Endothelial cell of umbilical vein (primary cell): ENCODE measurements around the gene PYGB. TPM values are rescaled to one million over a fixed set of nuclear protein-coding genes. Genes with fewer than 3 reads are reported as not detected.

Source experiments
- BruUV-seq: library from RNA; stranded (reverse); fragments of 400-500 nt; replicated peaks from 2 replicates; lab custom pipeline; 2021; lab: Mats Ljungman, UMichigan
- CTCF ChIA-PET: fragments of 300-600, 350-600 bp; sonication (Branson Sonifier 250); formaldehyde crosslinking; loops from one replicate; lab custom pipeline; 2021; ENCODE audit warnings: antibody characterized with exemption, inconsistent platforms; lab: Charles Lee
- POLR2A ChIA-PET: fragments of 300-600, 350-600 bp; sonication (Branson Sonifier 250); formaldehyde crosslinking; loops from one replicate; lab custom pipeline; 2021; ENCODE audit warnings: antibody characterized with exemption, inconsistent platforms; lab: Charles Lee
- DNase-seq: peaks from one replicate; pipeline ENCODE4 v3.0.0-alpha.2; 2011; ENCODE audit warnings: low read depth, low spot score
- FAIRE-seq: peaks from 2 replicates; lab custom pipeline; 2011; peaks lifted over from hg19 to GRCh38; lab: Jason Lieb, UNC
- H2AFZ ChIP-seq: 2 replicates; pipeline ENCODE4 v1.6.0; 2012; ENCODE audit warnings: low read depth, low read length, control low read depth, inconsistent platforms
- H3K27ac ChIP-seq: 2 replicates; pipeline ENCODE4 v1.5.1; 2011; ENCODE audit warnings: low read depth, mild to moderate bottlenecking, control low read depth, low read length, moderate library complexity; ENCODE audit not compliant: insufficient read depth
- H3K27me3 ChIP-seq, 2 experiments: 2 replicates each; pipeline versions ENCODE4 v1.6.0 to v1.6.1; 2011; ENCODE audit warnings: low read length in 2 of 2, mixed read lengths in 1 of 2; ENCODE audit not compliant: control insufficient read depth in 2 of 2, insufficient read depth in 2 of 2
- H3K36me3 ChIP-seq, 2 experiments: 2 replicates in 1 of 2; 3 replicates in 1 of 2; pipeline ENCODE4 v1.5.1; 2011; ENCODE audit warnings: low read length in 2 of 2, mild to moderate bottlenecking in 1 of 2, moderate library complexity in 1 of 2; ENCODE audit not compliant: control insufficient read depth in 2 of 2, insufficient read depth in 2 of 2; ENCODE audit errors: extremely low read depth in 1 of 2
- H3K4me1 ChIP-seq: 3 replicates; pipeline ENCODE4 v1.5.1; 2011; ENCODE audit warnings: mild to moderate bottlenecking, low read length; ENCODE audit not compliant: control insufficient read depth, insufficient read depth; ENCODE audit errors: extremely low read depth
- H3K4me2 ChIP-seq: 2 replicates; pipeline ENCODE4 v1.6.1; 2011; ENCODE audit warnings: low read length, control low read depth, mixed read lengths; ENCODE audit not compliant: insufficient read depth
- H3K4me3 ChIP-seq, 3 experiments: fragments of 200-600 bp in 1 of 3; sonication (generic), shearing (Covaris generic) in 1 of 3; replicated peaks in 1 of 3; 2 replicates each; pipeline ENCODE4 v1.5.1; 2011 to 2016; ENCODE audit warnings: control low read depth in 3 of 3, low read length in 3 of 3, mild to moderate bottlenecking in 2 of 3, inconsistent platforms in 1 of 3, low read depth in 1 of 3, moderate library complexity in 1 of 3; ENCODE audit not compliant: insufficient read depth in 1 of 3
- H3K79me2 ChIP-seq: 2 replicates; pipeline ENCODE4 v1.6.0; 2012; ENCODE audit warnings: low read length, inconsistent platforms; ENCODE audit not compliant: control insufficient read depth, insufficient read depth
- H3K9ac ChIP-seq: replicated peaks from 2 replicates; pipeline ENCODE3; 2011; ENCODE audit warnings: low read length, control low read depth; ENCODE audit not compliant: insufficient read depth; ENCODE audit errors: extremely low read depth
- H3K9me1 ChIP-seq: replicated peaks from 3 replicates; pipeline ENCODE4 v1.6.0; 2011; ENCODE audit warnings: mild to moderate bottlenecking, low read length; ENCODE audit not compliant: control insufficient read depth, insufficient read depth; ENCODE audit errors: extremely low read depth
- H3K9me3 ChIP-seq: replicated peaks from 2 replicates; pipeline ENCODE4 v1.5.1; 2012; ENCODE audit warnings: low read length, inconsistent platforms; ENCODE audit not compliant: control insufficient read depth, insufficient read depth
- H4K20me1 ChIP-seq: replicated peaks from 2 replicates; pipeline ENCODE3; 2011; ENCODE audit warnings: mild to moderate bottlenecking, low read length; ENCODE audit not compliant: control insufficient read depth, insufficient read depth; ENCODE audit errors: extremely low read depth
- EZH2 ChIP-seq: IDR thresholded peaks from 2 replicates; pipeline ENCODE4 v1.6.1; 2012; ENCODE audit warnings: borderline replicate concordance, low read depth, mild to moderate bottlenecking, moderate library complexity, low read length, inconsistent platforms; ENCODE audit not compliant: severe bottlenecking
- FOS ChIP-seq: IDR thresholded peaks from 2 replicates; pipeline ENCODE4 v1.6.1; 2011; ENCODE audit warnings: mild to moderate bottlenecking, low read length, moderate library complexity, borderline replicate concordance; ENCODE audit not compliant: insufficient read depth
- GATA2 ChIP-seq: IDR thresholded peaks from 2 replicates; pipeline ENCODE4 v1.7.0; 2011; ENCODE audit warnings: low read depth, mild to moderate bottlenecking, moderate library complexity, mixed read lengths, low read length; ENCODE audit not compliant: insufficient read length, insufficient read depth
- JUN ChIP-seq: IDR thresholded peaks from 2 replicates; pipeline ENCODE4 v1.6.1; 2011; ENCODE audit warnings: borderline replicate concordance, low read depth; ENCODE audit not compliant: insufficient read length, insufficient read depth
- MYC ChIP-seq: IDR thresholded peaks from one replicate; pipeline ENCODE4 v1.6.1; 2011; ENCODE audit warnings: mild to moderate bottlenecking, low read depth, low read length
- POLR2A ChIP-seq: IDR thresholded peaks from 2 replicates; pipeline ENCODE4 v1.6.1; 2012; ENCODE audit warnings: low read depth, mild to moderate bottlenecking, control low read depth, low read length
- POLR2AphosphoS5 ChIP-seq: IDR thresholded peaks from 2 replicates; pipeline ENCODE4 v1.6.1; 2012; ENCODE audit warnings: low read depth, mild to moderate bottlenecking, control low read depth, low read length, moderate library complexity; ENCODE audit not compliant: insufficient read depth
- dilution Hi-C: fragments of 300-500 bp; cut with MboI; formaldehyde crosslinking; loops from one replicate; pipeline ENCODE4 v1.15.0; 2019; ENCODE audit warnings: low sequenced_read_pairs; ENCODE audit not compliant: extremely low pct_ligation_motif_present
- intact Hi-C: fragments of 100-400 bp; cut with micrococcal nuclease; formaldehyde crosslinking; loops from one replicate; pipeline ENCODE4 v1.10.0; 2022
- polyA plus RNA-seq, 4 experiments: library from polyadenylated mRNA; depleted of rRNA in 3 of 4; stranded (reverse) in 3 of 4; unstranded in 1 of 4; fragments of >200 nt; gene quantifications; 2 replicates each; pipeline versions ENCODE4 v1.2.1 to v1.2.3, GENCODE V29; 2011 to 2012; ENCODE audit warnings: missing spikeins in 1 of 4
- total RNA-seq: library from RNA; stranded (reverse); gene quantifications from 2 replicates; pipeline ENCODE4 v1.2.3, GENCODE V29; 2021
- TF ChIP-seq, protein P1 (sequence below), 2 donors: IDR thresholded peaks; 1 replicate in 1 of 2; 2 replicates in 1 of 2; pipeline ENCODE4 v1.5.1; 2011; ENCODE audit warnings: low read length in 2 of 2, mild to moderate bottlenecking in 2 of 2, moderate library complexity in 2 of 2, control low read depth in 1 of 2, inconsistent platforms in 1 of 2, low read depth in 1 of 2; ENCODE audit not compliant: insufficient read depth in 1 of 2; ENCODE audit errors: extremely low read depth in 1 of 2
- TF ChIP-seq, protein P2 (sequence below): IDR thresholded peaks from 2 replicates; pipeline ENCODE4 v1.6.1; 2011; ENCODE audit not compliant: insufficient read depth, insufficient read length

Gene PYGB
- total and polyA plus RNA-seq, 2 donors (not counting 3 experiments of a cell fraction or from before 2014, with no cell fraction given) = 36.1 to 60.2 TPM

DNA sequence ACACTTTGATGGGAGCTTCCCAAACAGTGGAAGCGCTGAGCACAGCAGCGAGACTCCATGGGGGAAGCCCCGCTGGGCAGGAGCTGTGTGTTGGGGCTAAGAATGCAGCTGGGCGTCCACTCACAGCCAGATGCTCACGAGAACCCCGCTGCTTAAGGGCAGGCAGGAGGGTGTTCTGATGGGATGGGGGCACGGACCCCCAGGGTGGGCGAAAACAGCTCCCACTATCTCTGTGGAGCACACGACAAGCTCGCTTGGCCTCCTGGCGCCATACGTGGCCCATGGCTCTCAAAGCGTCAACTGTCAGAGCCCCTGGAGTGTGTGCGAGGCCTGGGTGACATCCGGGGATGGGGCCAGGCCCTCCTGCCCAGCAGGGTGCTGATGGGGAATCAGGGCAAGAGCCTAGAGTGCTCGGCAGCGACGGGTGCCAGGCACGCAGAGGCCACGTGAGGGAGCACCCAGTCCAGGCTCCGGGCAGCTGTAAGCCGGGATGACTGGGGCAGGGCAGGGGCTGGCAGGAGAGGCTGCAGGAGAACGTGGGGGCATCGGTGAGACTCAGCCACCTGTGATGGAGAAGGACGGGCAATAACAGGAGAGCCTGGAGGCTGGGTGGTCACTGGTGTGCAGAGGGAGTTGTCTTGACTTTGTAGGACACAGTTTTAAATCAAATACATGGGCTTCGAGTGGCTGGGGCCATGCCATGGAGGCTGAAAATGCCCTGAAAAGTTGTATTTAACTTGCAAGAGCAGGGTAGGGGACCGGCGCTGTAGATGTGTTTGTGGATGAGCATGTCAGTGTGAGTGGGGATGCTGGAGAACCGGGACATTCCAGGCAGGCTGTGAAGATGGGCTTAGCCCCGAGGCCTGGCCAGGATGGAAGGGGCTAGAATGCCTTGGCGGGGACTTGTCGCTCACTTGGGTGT, 27.3 kb downstream of the PYGB start:
- Histone ChIP-seq H3K9ac (no peak overlapping the region), H2AFZ (no peak overlapping the region), H3K27me3 (no peaks in the 10 kb centered on the region), H3K4me3 (no peak overlapping the region), H3K27ac (no peak overlapping the region), H4K20me1 (no peaks in the 10 kb centered on the region), H3K9me3 (no peaks in the 10 kb centered on the region), H3K4me1 (no peaks in the 10 kb centered on the region), H3K9me1 (no peaks in the 10 kb centered on the region), H3K4me2 (no peak overlapping the region), H3K79me2 (no peaks in the 10 kb centered on the region), H3K36me3 (peaks cover 4 to 61% of the 10 kb centered on the region in 2 experiments)
- no TSS peak for BruUV-seq
- FAIRE-seq (no peak), DNase-seq (no peak)
- ChIA-PET CTCF (interaction anchor here (1.1 to 1.3 kb wide), 2 partner anchors 9 to 124 kb away, joined by 4 to 6 read pairs; no protein-coding TSS in a partner anchor), POLR2A (no interaction called here)
- intact Hi-C loops (no loop called here), dilution Hi-C loops (no loop called here)
- TF ChIP-seq JUN (no peak), MYC (no peak), EZH2 (no peak), POLR2AphosphoS5 (no peak), GATA2 (no peak), FOS (no peak), POLR2A (no peak)
- TF ChIP-seq, protein P1, sequence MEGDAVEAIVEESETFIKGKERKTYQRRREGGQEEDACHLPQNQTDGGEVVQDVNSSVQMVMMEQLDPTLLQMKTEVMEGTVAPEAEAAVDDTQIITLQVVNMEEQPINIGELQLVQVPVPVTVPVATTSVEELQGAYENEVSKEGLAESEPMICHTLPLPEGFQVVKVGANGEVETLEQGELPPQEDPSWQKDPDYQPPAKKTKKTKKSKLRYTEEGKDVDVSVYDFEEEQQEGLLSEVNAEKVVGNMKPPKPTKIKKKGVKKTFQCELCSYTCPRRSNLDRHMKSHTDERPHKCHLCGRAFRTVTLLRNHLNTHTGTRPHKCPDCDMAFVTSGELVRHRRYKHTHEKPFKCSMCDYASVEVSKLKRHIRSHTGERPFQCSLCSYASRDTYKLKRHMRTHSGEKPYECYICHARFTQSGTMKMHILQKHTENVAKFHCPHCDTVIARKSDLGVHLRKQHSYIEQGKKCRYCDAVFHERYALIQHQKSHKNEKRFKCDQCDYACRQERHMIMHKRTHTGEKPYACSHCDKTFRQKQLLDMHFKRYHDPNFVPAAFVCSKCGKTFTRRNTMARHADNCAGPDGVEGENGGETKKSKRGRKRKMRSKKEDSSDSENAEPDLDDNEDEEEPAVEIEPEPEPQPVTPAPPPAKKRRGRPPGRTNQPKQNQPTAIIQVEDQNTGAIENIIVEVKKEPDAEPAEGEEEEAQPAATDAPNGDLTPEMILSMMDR (IDR thresholded peaks at IDR 0.05; ENCODE audit: extremely low read depth in 1 of 2, insufficient read depth in 1 of 2, low read depth in 1 of 2, low read length in 2 of 2) = no peak
- TF ChIP-seq, protein P2, sequence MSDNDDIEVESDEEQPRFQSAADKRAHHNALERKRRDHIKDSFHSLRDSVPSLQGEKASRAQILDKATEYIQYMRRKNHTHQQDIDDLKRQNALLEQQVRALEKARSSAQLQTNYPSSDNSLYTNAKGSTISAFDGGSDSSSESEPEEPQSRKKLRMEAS = no peak
